Tibial nerve (tissue), 4 donors: ENCODE measurements around the gene HAND2.

Source experiments
- CTCF ChIP-seq, 5 experiments: fragments of 200-600 bp in 3 of 5; fragments of 450-650 bp in 2 of 5; sonication (generic) in 3 of 5; IDR thresholded peaks; one replicate each; pipeline ENCODE4 v1.5.1; 2016 to 2019; ENCODE audit warnings: antibody characterized with exemption in 5 of 5, mild to moderate bottlenecking in 3 of 5, moderate library complexity in 2 of 5
- EP300 ChIP-seq, 2 donors: sonication (generic); formaldehyde crosslinking; IDR thresholded peaks; one replicate each; pipeline ENCODE4 v1.6.1; 2017; ENCODE audit warnings: antibody characterized with exemption in 2 of 2, mild to moderate bottlenecking in 1 of 2

GRCh38 chr4:173556398-173557131 lies 26.5 kb upstream of the HAND2 start:
- TF ChIP-seq CTCF (IDR thresholded peaks at IDR 0.05) (no peak), EP300 (IDR thresholded peaks at IDR 0.05) (no peak)
